Omental fat pad (tissue), 4 donors: ENCODE results near the gene ABLIM2. TPM values are rescaled to one million over a fixed set of nuclear protein-coding genes. Genes with fewer than 3 reads are reported as not detected.

ENCODE experiments used
- ATAC-seq: fragments of 150-250 bp; one replicate; pipeline ENCODE4 v1.9.1; 2016; ENCODE audit warnings: mild to moderate bottlenecking, moderate library complexity; ENCODE audit not compliant: low FRiP score
- DNase-seq: peaks from one replicate; pipeline ENCODE4 v3.0.0-alpha.2; 2019; ENCODE audit warnings: low spot score
- CTCF ChIP-seq, 3 donors: fragments of 450-650 bp; IDR thresholded peaks; one replicate each; pipeline ENCODE4 v1.5.1; 2016 to 2017; ENCODE audit warnings: antibody characterized with exemption in 3 of 3, mild to moderate bottlenecking in 3 of 3, moderate library complexity in 2 of 3
- total RNA-seq, 4 donors: library from RNA; depleted of rRNA; stranded (reverse); fragments of >200 nt; gene quantifications; one replicate each; pipeline ENCODE4 v1.1.0, GENCODE V29; 2016

ABLIM2 gene
- total RNA-seq, 4 donors from 2014 or later: 10.1 to 34.2 (median 13.7) TPM

DNA sequence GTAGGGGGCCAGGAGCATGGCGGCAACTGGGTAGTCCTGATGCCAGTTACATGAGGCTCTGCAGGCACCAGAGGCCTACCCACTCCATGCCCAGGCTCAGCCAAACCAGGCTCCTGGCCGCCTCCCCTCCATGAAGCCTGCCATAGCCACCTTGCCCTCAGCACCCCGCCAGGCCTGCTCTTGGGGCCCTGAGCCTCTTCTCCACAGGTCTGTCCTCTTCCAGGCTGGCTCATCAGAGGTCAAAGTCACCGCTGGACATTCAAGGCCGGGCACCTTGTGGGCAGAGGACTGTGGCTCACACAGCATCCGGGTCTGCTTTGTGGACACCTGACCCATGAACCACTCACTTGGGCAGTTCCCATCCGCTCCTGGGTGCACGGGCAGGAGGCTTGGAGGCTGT is 158.9 kb downstream of the ABLIM2 start:
- ATAC-seq (no peak), DNase-seq (no peak)
- TF ChIP-seq CTCF (IDR thresholded peaks at IDR 0.05): no peak

DNA sequence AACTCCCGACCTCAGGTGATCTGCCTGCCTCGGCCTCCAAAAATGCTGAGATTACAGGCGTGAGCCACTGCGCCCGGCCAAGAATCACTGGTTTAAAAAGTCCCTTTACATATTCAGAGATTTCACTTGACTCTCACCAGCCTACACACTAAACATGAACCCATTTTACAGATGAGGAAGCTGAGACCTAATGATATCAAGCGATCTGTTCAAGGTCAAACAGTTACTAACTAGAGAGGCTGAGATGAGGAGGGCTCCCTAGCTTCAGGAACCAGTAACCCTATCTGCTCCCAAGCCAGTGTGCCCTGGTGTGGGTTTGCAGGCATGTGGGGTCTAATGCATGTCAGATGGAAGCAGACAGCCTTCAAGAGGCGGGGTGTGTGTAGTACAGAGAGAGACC is 159.3 kb downstream of the ABLIM2 start:
- DNase-seq: no peak
- no peak for ATAC-seq
- TF ChIP-seq CTCF (IDR thresholded peaks at IDR 0.05): no peak

DNA sequence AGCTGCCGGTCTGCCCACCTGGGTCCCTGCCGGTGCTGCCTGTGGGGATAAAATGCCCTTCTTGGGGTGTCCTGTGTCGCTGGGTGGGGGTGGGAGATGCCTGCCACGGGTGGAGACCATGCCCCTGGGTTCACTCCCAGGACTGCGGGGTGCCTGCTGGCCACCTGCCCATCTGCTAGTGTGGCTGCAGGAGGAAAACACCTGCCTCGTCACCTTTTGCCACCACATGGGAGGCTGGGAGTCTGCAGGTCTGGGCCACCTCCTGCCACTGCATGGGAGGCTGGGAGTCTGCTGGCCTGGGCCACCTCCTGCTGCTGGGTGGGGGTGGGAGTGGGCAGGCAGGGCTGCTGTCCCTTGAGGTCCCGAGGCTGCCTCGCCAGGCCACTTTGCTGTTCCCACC is 160.2 kb downstream of the ABLIM2 start:
- DNase-seq (no peak), ATAC-seq (no peak)
- TF ChIP-seq CTCF (IDR thresholded peaks at IDR 0.05): no peak

- no peak for TF ChIP-seq CTCF (IDR thresholded peaks at IDR 0.05)
- ATAC-seq: no peak
- no peak for DNase-seq
Measured at GRCh38 chr4:7995866-7996265, 162.7 kb downstream of the ABLIM2 start.

DNA sequence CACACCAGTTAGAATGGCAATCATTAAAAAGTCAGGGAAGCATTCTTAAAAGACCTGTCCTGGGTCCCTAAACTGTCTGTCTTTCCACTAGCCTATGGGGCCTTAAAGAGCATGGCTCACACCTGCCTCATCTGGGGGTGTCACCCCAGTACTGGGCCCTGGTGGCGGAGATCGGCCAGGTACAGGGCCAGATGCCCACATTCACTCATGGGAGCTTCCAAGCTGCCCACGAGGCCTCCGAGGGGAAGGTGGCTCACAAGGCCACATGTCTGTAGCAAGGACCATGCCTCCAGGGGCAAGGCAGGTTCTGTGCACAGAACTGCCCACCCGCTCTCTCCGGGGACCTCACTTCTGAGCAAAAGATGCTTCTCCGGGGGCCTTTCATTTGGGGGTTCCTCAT is 163.5 kb downstream of the ABLIM2 start:
- ATAC-seq (no peak), DNase-seq (no peak)
- TF ChIP-seq CTCF (IDR thresholded peaks at IDR 0.05): no peak

GRCh38 chr4:7993671-7994070 is 164.9 kb downstream of the ABLIM2 start:
- ATAC-seq: no peak
- no peak for TF ChIP-seq CTCF (IDR thresholded peaks at IDR 0.05)
- DNase-seq: no peak

DNA sequence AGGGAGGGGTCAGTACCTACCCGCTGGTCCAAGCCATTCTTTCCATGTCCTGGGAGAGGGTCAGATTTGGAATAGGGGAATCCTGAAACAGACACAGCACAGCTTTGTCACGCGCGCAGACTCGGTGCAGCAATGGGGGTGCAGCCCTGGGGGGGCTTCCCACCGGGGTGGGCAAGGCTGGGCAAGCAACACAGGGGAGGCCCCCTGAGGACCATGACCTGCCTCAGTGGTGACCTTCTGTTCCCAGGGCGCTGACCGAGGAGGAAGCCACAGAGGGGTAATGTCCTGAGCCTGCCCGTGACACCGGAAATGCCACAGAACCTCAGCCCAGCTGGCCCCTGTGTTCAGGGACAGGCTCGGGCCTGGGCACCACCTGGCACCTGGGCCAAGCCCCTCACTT is 165.8 kb downstream of the ABLIM2 start:
- ATAC-seq (no peak), DNase-seq (no peak)
- TF ChIP-seq CTCF (IDR thresholded peaks at IDR 0.05): no peak
